Amygdala (tissue), 56 donors: Measurements from ENCODE around the gene CSKMT.
A peak's percentile ranks its signal among the peaks of the same experiment; 100 is the strongest.
"Not testable (repeated sequence)": the region's sequence is repeated elsewhere in the genome, so short reads cannot be mapped to it uniquely, and the experiment has no call there.

Source experiments
- DNase-seq, 56 donors: peaks; one replicate each; lab custom pipeline; 2025; lab: John Stamatoyannopoulos, UW

Gene CSKMT

DNA sequence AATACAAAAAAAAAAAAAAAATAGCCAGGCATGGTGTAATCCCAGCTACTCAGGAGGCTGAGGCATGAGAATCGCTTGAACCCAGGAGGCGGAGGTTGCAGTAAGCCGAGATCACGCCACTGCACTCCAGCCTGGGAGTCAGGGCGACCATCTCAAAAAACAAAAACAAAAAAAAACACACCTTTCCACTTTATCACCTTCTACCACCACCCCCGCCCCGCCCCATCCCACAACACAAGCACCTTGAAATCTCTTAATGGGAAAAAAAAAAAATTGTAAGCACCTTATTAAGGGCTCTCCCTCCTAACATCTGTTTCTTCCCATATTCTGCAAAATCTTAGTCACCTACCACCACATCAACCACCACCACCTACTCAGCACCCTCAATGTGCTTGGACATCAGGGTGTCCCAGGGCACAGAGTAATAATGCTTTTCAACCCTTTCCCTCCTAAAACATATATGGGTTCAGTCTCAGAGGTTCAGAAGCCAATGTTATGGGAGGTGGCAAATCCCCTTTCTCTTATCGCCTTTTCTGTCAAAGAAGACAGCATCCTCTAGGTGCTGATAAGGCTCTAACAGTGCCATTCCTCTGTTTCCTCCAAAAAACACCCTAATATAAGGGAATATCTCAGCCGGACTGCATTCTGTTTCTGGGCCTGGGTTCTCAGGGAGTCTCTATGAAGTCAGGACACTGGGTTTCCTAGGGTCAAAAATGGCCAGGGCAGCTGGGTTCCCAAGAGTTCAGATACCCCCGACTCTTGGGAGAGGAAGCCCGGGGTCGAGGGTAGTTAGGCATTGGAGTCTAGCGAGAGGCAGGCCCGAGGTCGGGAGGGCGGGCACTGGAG, 12.7 kb upstream of the CSKMT start:
- DNase-seq, result peak in 2 of 56 donors; percentile 43 to 53

DNA sequence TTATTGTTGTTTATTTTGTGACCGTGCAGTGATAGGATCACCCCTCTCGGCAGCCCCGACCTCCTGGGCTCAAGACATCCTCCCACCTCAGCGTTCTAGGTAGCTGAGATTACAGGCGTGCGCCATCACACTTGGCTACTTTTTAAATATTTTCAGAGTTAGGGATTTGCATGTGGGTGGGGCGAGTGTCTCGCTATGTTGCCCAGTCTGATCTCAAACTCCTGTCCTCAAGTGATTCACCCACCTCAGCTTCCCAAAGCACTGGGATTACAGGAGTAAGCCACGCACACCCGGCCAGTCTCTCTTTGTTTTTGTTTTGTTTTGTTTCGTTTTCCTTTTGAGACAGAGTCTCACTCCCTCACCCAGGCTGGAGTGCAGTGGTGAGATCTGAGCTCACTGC, 10.8 kb upstream of the CSKMT start:
- no peak for DNase-seq

DNA sequence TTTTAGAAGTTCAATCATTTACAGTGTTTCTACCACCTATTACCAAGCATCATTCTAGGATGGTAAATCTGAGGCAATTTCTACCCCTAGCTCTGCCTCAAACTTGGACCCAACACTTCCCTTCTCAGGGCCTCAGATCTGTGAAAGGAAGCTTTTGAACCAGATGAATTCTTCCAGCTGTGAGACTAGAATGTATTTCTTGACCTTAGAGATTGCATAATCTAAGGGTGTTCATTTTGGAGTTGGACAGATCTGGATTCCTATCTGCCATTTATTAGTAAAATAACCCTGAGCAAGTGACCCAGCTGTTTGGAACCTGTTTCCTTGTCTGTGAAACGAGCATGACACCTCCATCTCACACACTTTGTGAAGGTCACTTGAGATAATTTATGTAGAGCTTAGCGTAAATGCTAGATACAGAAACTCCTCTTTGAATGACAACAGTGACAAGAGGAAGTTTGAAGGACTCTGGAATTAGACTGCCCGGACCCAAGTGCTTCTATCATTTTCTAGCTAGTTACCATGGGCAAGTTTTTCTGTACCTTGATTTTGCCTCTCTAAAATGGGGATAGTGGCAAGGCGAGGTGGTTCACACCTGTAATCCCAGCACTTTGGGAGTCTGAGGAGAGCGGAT, 8.2 kb upstream of the CSKMT start:
- DNase-seq, result no peak

- peak in 9 of 56 donors; percentile 40 to 72 (median 57) for DNase-seq
Observed at GRCh38 chr11:62664405-62665074, 572 bp upstream of the CSKMT start.

- DNase-seq, result peak in 26 of 56 donors; percentile 20 to 71 (median 53)
Observed at GRCh38 chr11:62665599-62666258, 617 bp downstream of the CSKMT start.

- no peak for DNase-seq
Observed at GRCh38 chr11:62666259-62666926, 1.3 kb downstream of the CSKMT start.

DNA sequence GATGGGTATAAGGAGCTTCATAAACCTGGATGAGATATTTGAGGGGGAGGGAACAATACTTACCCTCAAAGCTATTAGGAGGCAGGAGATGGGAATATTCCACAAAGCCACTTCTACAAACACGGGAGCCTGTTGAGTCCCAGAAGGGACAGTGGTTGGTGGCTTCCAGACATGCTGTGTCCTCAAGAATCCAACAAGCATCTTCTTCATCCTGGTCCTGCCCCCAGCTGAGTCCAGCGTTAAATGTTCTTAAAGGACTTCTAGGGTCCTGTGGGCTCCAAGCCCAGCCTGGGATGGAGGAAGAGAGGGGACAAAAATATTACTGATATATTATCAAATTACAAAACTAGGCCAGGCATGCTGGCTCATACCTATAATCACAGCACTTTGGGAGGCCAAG, 2.3 kb downstream of the CSKMT start:
- DNase-seq, result no peak

DNA sequence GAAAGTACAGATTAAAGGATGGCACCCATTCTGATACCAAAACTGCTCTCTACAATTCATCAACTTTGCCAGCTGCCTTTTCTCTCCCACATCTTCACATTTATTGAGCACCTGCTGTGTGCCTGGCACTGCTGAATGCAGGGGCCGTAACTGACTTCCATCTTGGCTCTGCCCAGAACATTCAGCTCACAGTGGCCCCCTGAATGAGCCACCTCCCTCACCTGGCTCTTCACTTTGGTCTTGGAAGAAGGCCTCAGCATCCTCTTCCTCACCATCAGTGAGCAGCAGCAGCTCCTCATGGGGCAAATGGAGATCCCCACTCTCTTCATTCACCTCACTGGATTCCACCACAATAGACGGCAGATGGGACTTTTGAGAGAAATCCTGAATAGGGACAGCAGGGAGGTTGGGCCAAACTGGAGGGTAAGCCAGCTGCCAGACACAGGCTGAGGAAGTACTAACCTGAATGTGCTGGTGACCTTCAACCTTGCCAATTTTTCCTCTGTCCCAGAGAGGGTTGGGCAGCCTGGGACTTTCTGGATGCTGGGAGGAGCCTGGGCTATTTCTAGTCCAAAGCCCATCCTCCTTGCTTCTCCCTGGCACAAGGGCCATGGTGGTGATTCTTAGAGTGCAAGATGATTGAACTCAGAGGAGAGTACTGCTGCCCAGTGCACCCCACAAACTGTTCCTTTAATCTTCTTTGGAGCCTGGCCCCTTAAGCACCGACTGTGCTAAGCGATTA, 4.5 kb downstream of the CSKMT start:
- no peak for DNase-seq

DNA sequence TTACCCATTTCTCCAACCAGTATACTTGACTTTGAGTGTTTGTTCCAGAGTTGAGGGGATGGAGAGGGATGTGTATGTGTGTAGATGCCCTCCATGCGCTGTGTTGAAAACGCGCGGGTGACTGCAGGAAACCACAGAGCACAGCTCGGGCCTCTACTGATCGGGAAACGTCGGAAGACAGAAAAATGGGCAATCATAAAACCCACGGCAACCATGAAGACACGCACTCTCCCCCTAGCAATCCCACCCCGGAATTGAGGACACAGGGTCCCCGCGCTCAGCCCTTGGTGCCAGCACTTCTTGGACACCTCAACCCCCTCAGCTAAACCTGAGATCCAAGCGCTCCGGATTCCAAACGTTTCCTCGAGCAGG, 6.1 kb downstream of the CSKMT start:
- no peak for DNase-seq

DNA sequence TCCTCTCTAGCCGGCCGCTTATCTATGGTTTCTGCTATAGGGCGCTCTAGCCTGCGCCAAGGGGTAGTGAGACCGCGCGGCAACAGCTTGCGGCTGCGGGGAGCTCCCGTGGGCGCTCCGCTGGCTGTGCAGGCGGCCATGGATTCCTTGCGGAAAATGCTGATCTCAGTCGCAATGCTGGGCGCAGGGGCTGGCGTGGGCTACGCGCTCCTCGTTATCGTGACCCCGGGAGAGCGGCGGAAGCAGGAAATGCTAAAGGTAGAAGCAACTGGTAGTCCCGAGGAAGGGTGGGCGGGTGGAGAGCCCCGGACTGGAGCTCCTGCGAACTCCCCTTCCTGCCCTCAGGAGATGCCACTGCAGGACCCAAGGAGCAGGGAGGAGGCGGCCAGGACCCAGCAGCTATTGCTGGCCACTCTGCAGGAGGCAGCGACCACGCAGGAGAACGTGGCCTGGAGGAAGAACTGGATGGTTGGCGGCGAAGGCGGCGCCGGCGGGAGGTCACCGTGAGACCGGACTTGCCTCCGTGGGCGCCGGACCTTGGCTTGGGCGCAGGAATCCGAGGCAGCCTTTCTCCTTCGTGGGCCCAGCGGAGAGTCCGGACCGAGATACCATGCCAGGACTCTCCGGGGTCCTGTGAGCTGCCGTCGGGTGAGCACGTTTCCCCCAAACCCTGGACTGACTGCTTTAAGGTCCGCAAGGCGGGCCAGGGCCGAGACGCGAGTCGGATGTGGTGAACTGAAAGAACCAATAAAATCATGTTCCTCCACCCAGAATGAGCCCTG, 6.7 kb downstream of the CSKMT start, which contains the start of the genes LBHD1 and UQCC3:
LBHD1 (minus strand) TSS at position 660 of the 782 bp plus-strand sequence. CDS start 2,236 bp downstream, outside the sequence.
UQCC3 (plus strand) TSS at position 66 of the 782 bp plus-strand sequence; CDS start at position 139, 73 bp downstream.
- DNase-seq, result peak in 55 of 56 donors; percentile 27 to 88 (median 72)

DNA sequence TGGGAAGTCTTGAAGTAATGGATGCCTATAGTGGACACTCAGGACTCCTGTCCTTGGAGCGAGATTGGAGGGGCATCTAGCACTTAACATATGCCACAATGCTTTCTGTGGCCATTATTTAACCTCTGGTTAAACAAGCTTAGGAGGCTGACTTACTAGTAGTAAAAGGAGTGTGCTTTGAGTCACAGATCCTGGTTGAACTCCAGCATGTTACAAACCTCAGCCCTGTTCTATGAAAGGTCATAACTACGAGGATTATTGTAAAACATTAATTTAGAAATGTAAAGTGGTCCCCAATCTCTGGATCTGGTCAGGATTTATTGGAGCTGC, 8.0 kb downstream of the CSKMT start:
- DNase-seq, result no peak

DNA sequence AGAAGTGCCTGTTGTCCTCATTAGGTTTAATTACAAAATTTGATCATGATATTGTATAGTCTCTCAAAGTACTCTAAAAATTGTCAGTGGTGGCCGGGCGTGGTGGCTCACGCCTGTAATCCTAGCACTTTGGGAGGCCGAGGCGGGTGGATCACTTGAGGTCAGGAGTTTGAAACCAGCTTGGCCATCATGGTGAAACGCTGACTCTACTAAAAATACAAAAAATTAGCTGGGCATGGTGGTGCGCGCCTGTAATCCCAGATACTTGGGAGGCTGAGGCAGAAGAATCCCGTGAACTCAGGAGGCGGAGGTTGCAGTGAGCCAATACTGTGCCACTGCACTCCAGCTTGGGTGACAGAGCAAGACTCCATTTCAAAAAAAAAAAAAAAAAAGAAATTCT, 10.3 kb downstream of the CSKMT start:
- not testable (repeated sequence) for DNase-seq

DNA sequence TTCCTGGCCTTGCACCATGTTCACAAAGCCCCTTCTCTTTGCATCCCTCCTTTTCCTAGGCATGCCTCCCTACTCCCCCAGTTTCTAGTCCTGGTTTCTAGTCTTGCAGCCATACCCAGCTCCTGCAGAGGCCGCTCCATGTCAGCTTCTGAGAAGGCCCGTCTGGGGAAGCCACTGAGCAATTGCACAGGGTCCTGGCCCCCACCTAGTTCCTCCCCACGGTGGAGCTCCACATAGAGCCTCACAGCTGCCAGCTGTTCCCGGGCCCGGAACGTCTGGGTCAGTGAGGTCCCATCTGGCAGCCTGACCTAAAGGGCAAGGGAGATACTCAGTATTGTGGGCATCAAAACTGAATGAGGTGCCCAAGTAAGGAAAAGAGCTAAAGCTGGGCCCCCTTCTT, 11.6 kb downstream of the CSKMT start:
- no peak for DNase-seq

- no peak for DNase-seq
Observed at GRCh38 chr11:62677156-62677555, 12.0 kb downstream of the CSKMT start.

DNA sequence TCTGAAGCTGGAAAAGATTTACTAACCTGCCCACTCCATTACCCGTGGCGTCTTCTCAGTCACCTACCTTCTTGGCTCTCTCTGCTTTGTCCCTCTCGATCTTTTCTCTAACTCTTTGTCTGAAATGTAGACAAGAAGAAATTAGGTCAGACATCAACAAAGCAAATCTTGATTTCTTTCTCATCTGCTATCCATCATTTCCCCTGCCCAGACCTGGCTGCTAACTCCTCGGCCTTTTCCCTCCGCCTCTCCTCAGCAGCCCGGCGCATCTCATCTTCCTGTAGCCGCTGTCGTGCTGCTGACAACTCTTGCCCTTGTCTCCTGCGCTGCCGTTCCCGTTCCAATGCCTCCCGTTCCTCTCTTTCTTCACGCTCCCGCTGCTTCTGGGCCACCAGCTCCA, 12.6 kb downstream of the CSKMT start:
- DNase-seq, result no peak

DNA sequence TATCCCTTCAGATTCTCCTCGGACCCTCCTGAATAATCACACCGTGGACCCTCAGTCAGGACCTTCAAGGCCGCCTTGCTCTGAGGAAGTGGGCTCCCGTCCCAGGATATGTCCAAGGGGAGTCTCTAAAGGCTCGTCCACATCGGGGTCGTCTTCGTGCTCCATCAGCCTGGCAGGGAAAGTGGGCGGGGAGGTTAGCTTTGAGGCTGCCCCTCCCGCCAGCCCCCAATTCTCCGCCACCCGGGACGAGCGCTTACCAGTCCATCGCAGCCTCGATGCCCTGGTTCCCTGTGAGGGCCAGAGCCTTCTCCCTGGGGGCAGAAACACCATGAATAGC, 13.3 kb downstream of the CSKMT start:
- DNase-seq, result no peak

DNA sequence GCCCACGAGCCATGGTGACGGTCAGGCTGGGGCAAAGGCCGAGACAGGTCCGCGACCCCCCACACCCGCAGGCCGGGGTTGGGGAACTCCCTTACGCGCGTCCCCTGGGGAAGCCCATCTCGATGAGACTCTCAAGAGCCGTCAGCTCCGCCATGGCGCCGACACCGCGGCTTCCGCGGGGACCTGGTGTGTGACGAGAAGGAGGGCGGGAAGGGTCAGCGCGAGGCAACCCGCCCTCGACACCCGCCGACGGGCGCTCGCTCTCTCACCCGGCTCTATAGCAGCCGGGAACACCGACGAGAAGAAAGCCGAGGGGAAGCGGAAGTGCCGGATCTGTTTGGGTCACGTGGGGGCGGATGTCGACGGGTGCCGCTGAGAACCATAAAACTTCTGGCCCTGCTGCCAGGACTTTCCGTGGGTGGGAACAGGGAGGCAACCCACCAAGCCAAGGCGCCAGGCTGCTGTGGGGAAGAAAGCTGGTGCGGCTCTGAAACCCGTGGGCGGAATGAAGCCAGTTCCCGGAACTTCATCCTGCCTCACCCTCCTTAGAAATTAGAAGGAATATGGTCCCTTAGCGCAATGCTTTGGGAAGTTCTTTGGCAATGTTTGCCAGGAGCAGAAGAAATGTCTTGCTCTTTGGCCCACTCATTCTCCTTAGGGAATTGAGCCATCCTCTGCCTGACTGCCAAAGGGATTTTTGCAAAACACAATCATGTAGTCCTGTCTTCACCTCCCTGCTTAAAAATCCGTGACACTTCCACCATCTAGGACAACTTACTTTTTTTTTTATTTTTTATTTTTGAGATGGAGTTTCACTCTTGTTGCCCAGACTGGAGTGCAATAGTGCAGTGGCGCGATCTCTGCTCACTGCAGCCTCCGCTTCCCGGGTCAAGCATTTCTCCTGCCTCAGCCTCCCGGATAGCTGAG, 13.9 kb downstream of the CSKMT start, which contains the start of gene UBXN1:
UBXN1 (minus strand) TSS at position 304 of the 927 bp plus-strand sequence; CDS start at position 154, 150 bp downstream.
- peak; percentile 22 to 91 (median 80) for DNase-seq

DNA sequence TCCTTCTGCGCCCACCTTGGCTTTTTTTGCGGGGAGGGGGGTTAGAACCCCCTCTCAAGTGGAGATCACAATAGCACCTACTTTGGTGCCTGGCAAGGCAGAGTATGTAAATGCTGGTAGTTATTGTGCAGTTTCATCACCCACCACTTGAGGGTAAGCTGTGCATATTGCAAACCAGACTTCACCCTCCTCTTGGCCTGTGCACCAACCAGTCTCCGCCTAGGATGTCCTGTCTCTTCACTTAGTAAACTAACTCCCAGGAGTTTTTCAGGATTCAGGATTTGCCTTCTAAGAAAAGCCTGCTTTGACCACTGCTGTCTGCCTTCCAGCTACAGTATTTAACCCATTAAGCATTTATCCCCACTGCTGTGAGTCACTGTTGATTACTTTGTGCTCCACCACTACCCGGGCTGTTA, 15.7 kb downstream of the CSKMT start:
- DNase-seq, result peak in 4 of 56 donors; percentile 7 to 12 (median 8)
